T-cell (primary cell): ENCODE measurements around the gene LDLRAD4. TPM values are rescaled to one million over a fixed set of nuclear protein-coding genes. Genes with fewer than 3 reads are reported as not detected.

Source experiments
- ATAC-seq, 4 experiments: fragments of 200-7000 bp in 3 of 4; fragments of 150-1000 bp in 1 of 4; cut with Tn5 transposase; replicated peaks in 1 of 4; 1 replicate in 3 of 4; 2 replicates in 1 of 4; pipeline ENCODE4 v1.10.0; 2021; ENCODE audit warnings: moderate library complexity in 3 of 4, mild to moderate bottlenecking in 2 of 4, moderate number of reproducible peaks in 1 of 4
- CTCF ChIA-PET, 2 donors: fragments of 300-600 bp; sonication (Branson Sonifier 250); formaldehyde crosslinking; loops; one replicate each; lab custom pipeline; 2022; ENCODE audit warnings: antibody characterized with exemption in 2 of 2; lab: Charles Lee
- POLR2A ChIA-PET, 2 donors: fragments of 300-600 bp; sonication (Branson Sonifier 250); formaldehyde crosslinking; loops; one replicate each; lab custom pipeline; 2022; ENCODE audit warnings: antibody characterized with exemption in 2 of 2; lab: Charles Lee
- DNase-seq, 35 experiments: peaks; one replicate each; pipeline versions ENCODE4 v3.0.0 to v3.0.0-alpha.2; 2013 to 2023
- H3K27ac ChIP-seq: one replicate; pipeline ENCODE4 v1.5.1; 2013; ENCODE audit warnings: low read length
- H3K27me3 ChIP-seq, 2 experiments: replicated peaks in 1 of 2; 1 replicate in 1 of 2; 2 replicates in 1 of 2; pipeline versions ENCODE4 v1.6.1 to v1.7.0; 2013; ENCODE audit warnings: low read length in 1 of 2, mixed read lengths in 1 of 2; ENCODE audit not compliant: control insufficient read depth in 2 of 2, insufficient read depth in 2 of 2; ENCODE audit errors: extremely low read depth in 1 of 2
- H3K36me3 ChIP-seq, 2 donors: 1 replicate in 1 of 2; 2 replicates in 1 of 2; pipeline versions ENCODE4 v1.6.1 to v1.7.0; 2013; ENCODE audit warnings: low read length in 1 of 2; ENCODE audit not compliant: control insufficient read depth in 2 of 2, insufficient read depth in 1 of 2; ENCODE audit errors: extremely low read depth in 1 of 2
- H3K4me1 ChIP-seq, 2 experiments: 1 replicate in 1 of 2; 2 replicates in 1 of 2; pipeline versions ENCODE4 v1.6.1 to v1.7.0; 2013; ENCODE audit warnings: low read length in 2 of 2, mixed read lengths in 1 of 2; ENCODE audit not compliant: insufficient read depth in 2 of 2, control insufficient read depth in 1 of 2; ENCODE audit errors: extremely low read depth in 1 of 2
- H3K4me3 ChIP-seq, 2 donors: 1 replicate in 1 of 2; 2 replicates in 1 of 2; pipeline versions ENCODE4 v1.5.1 to v1.7.0; 2013; ENCODE audit warnings: mild to moderate bottlenecking in 2 of 2, low read length in 1 of 2, moderate library complexity in 1 of 2; ENCODE audit not compliant: control insufficient read depth in 1 of 2; ENCODE audit errors: extremely low read depth in 1 of 2
- H3K9me3 ChIP-seq: 2 replicates; pipeline ENCODE4 v1.7.0; 2013
- H3K27ac Mint-ChIP-seq, 2 donors: one replicate each; pipeline ENCODE4 v1.8.0; 2020 to 2021; ENCODE audit warnings: mild to moderate bottlenecking in 2 of 2, mixed read lengths in 2 of 2
- H3K27me3 Mint-ChIP-seq, 2 donors: one replicate each; pipeline ENCODE4 v1.8.0; 2021 to 2022; ENCODE audit warnings: mixed read lengths in 2 of 2
- H3K36me3 Mint-ChIP-seq: one replicate; pipeline ENCODE4 v1.8.0; 2021; ENCODE audit warnings: mixed read lengths
- H3K4me1 Mint-ChIP-seq, 3 donors: one replicate each; pipeline ENCODE4 v1.8.0; 2020 to 2022; ENCODE audit warnings: mixed read lengths in 3 of 3, mild to moderate bottlenecking in 1 of 3
- H3K4me3 Mint-ChIP-seq, 3 donors: one replicate each; pipeline ENCODE4 v1.8.0; 2020 to 2022; ENCODE audit warnings: mild to moderate bottlenecking in 3 of 3, mixed read lengths in 3 of 3, moderate library complexity in 3 of 3
- H3K9me3 Mint-ChIP-seq, 3 donors: one replicate each; pipeline ENCODE4 v1.8.0; 2020 to 2022; ENCODE audit warnings: mixed read lengths in 3 of 3
- WGBS: methylation state at CpG from one replicate; pipeline ENCODE4 v1.1.5; 2013; ENCODE audit warnings: missing lambda C conversion rate; ENCODE audit not compliant: insufficient coverage; 5-methylcytosine and 5-hydroxymethylcytosine counted together
- total RNA-seq, 35 experiments: library from RNA in 6 of 35; stranded (reverse) in 6 of 35; fragments of 120-200 nt in 1 of 35; gene quantifications; one replicate each; pipeline versions ENCODE4 v1.2.1 to v1.2.4 and lab custom pipeline; 2013 to 2026

The LDLRAD4 gene
- total RNA-seq, 5 donors from 2014 or later (not counting 1 experiment from before 2014, with no cell fraction given), result 57.6 to 80.8 (median 72.4) TPM

DNA sequence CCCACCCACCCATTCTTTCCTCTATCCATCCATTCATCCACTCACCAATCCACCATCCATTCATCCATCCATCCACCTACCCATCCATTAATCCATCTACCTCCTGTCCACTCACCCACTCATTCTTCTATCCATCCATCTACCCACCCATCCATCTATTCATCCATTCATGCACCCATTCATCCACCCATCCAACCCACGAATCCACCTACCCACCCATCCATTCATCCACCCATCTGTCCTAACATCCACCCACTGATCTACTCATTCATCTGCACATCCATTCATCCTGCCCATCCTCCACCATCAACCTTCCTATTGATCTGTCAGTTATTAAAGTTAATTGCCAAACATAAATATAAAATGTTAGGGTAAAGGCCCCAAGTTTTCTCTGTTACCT is 25.6 kb downstream of the LDLRAD4 start:
- Mint-ChIP-seq H3K27me3 (no peaks in the 10 kb centered on the region), H3K36me3 (no peaks in the 10 kb centered on the region), H3K27ac (no peak overlapping the region), H3K9me3 (peaks cover 0 to 5% (median 0%) of the 10 kb centered on the region in 3 donors), H3K4me1 (peaks cover 0 to 4% (median 0%) of the 10 kb centered on the region in 3 donors), H3K4me3 (no peak overlapping the region)
- Histone ChIP-seq H3K36me3 (peaks cover 0 to 5% of the 10 kb centered on the region in 2 donors), H3K27ac (no peak overlapping the region), H3K4me3 (no peak overlapping the region), H3K9me3 (no peaks in the 10 kb centered on the region), H3K4me1 (no peaks in the 10 kb centered on the region), H3K27me3 (peaks cover 0 to 3% of the 10 kb centered on the region in 2 experiments)
- CTCF ChIA-PET, result no interaction called here
- DNase-seq (no peak), ATAC-seq (no peak)
- POLR2A ChIA-PET, result no interaction called here
- 50% methylated on average over 1 of the region's 1 CpG for WGBS

DNA sequence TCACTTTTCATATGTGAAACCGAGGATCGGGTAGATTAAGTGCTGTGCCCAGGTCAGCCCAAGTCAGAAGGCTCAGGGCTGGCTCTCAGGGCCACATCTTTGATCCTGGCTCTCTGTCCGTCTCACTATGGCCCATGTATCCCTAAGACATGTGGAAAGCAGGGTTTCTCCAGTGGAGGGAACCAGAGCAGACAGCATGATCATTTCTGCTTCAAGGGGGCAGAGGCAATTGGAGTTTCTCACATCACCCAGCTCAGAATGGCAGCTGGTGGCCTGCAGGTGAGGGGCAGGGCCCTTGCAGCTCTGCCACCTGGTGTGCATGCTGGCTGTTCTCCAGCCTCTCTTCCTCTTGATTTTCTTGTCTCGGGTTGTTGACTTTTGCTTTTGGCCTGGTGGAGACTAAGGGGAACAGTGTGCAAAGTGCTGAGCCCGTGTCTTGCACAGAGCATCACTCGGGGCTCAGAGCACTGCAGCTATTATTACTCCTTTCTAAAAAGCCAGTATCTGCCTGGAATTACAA is 27.0 kb downstream of the LDLRAD4 start:
- Mint-ChIP-seq H3K4me3 (no peak overlapping the region), H3K36me3 (no peaks in the 10 kb centered on the region), H3K4me1 (peaks cover 0 to 7% (median 4%) of the 10 kb centered on the region in 3 donors), H3K9me3 (peaks cover 0 to 5% (median 0%) of the 10 kb centered on the region in 3 donors), H3K27me3 (no peaks in the 10 kb centered on the region), H3K27ac (no peak overlapping the region)
- CTCF ChIA-PET, result no interaction called here
- Histone ChIP-seq H3K9me3 (no peaks in the 10 kb centered on the region), H3K27ac (no peak overlapping the region), H3K4me3 (no peak overlapping the region), H3K27me3 (peaks cover 0 to 3% of the 10 kb centered on the region in 2 experiments), H3K36me3 (peaks cover 0 to 5% of the 10 kb centered on the region in 2 donors), H3K4me1 (no peaks in the 10 kb centered on the region)
- POLR2A ChIA-PET, result no interaction called here
- ATAC-seq, result no peak
- DNase-seq, result peak in 1 of 35 experiments; percentile 2
- WGBS, result 92% methylated on average over 3 of the region's 6 CpGs

DNA sequence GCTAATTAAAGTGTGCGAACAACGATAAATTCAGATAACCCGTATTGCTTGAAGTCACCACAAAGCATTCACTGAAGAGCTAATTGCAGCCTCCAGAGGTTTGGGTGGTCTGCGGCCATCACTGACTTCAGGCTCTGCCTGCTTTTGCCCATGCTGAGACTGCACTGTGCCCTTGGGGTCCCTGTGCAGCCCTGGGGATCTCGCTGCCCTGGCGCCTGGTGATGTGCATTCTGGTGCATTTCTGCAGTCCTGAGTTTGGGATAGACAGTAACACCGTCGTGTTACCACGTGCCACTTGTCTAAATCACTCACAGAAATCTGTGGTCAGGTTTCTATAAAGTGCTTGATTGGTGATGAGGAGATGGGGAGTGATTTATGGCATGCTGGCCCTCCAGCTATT is 27.6 kb downstream of the LDLRAD4 start:
- POLR2A ChIA-PET, result no interaction called here

DNA sequence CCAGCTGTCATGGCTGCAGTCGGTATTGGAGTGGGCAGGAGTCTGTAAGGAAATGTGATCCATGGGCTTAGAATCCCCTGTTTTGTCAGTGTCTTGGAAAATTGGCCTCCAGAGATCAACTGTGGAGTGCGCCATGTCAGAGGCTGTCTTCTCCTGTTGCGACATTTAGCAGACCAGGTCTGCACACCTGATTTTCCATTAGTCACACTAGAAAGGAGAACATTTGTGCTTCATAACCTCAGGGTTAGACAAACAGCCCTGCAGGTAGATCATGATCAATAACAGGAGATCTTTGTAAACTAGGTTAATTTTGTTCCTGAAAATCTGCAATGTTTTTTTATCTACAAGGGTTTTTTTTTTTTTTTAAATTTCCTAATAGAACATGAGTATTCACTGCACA is 28.0 kb downstream of the LDLRAD4 start:
- 84% methylated on average over 2 of the region's 3 CpGs for WGBS
- no peak overlapping the region for H3K27ac Mint-ChIP-seq

More for the DNA sequence above, 27.6 kb downstream of the LDLRAD4 start:
- no peaks in the 10 kb centered on the region for H3K4me1 ChIP-seq
- CTCF ChIA-PET, result no interaction called here
- 99% methylated on average over 6 of the region's 9 CpGs for WGBS
- ATAC-seq (no peak), DNase-seq (peak in 1 of 35 experiments; percentile 5)
- H3K9me3 ChIP-seq, result no peaks in the 10 kb centered on the region
- no peak overlapping the region for H3K4me3 ChIP-seq
- Mint-ChIP-seq H3K36me3 (no peaks in the 10 kb centered on the region), H3K4me3 (no peak overlapping the region), H3K27ac (no peak overlapping the region), H3K4me1 (peaks cover 0 to 7% (median 4%) of the 10 kb centered on the region in 3 donors), H3K27me3 (no peaks in the 10 kb centered on the region), H3K9me3 (peaks cover 0 to 5% (median 0%) of the 10 kb centered on the region in 3 donors)
- peaks cover 0 to 3% of the 10 kb centered on the region in 2 experiments for H3K27me3 ChIP-seq
- peaks cover 0 to 5% of the 10 kb centered on the region in 2 donors for H3K36me3 ChIP-seq
- H3K27ac ChIP-seq, result no peak overlapping the region

GRCh38 chr18:13247506-13247905 is 28.9 kb downstream of the LDLRAD4 start:
- H3K9me3 ChIP-seq, result no peaks in the 10 kb centered on the region
- peaks cover 0 to 7% (median 4%) of the 10 kb centered on the region in 3 donors for H3K4me1 Mint-ChIP-seq
- no peaks in the 10 kb centered on the region for H3K27me3 Mint-ChIP-seq
- H3K27me3 ChIP-seq, result peaks cover 0 to 3% of the 10 kb centered on the region in 2 experiments
- POLR2A ChIA-PET, result no interaction called here
- H3K4me3 Mint-ChIP-seq, result no peak overlapping the region
- CTCF ChIA-PET, result interaction anchor here in 1 of 2 donors (0.7 kb wide), 1 partner anchor 47 kb away, joined by 6 read pairs; no protein-coding TSS in a partner anchor
- DNase-seq, result peak in 1 of 35 experiments; percentile 6
- no peaks in the 10 kb centered on the region for H3K4me1 ChIP-seq
- no peak overlapping the region for H3K27ac Mint-ChIP-seq
- WGBS, result 85% methylated on average over 12 of the region's 14 CpGs
- peaks cover 0 to 5% (median 0%) of the 10 kb centered on the region in 3 donors for H3K9me3 Mint-ChIP-seq
- H3K4me3 ChIP-seq, result no peak overlapping the region
- H3K36me3 ChIP-seq, result no peaks in the 10 kb centered on the region
- no peaks in the 10 kb centered on the region for H3K36me3 Mint-ChIP-seq
- no peak for ATAC-seq
- H3K27ac ChIP-seq, result no peak overlapping the region

More for the DNA sequence above, 28.0 kb downstream of the LDLRAD4 start:
- Mint-ChIP-seq H3K4me1 (peaks cover 0 to 7% (median 4%) of the 10 kb centered on the region in 3 donors), H3K36me3 (no peaks in the 10 kb centered on the region), H3K4me3 (no peak overlapping the region), H3K27me3 (no peaks in the 10 kb centered on the region), H3K9me3 (peaks cover 0 to 5% (median 0%) of the 10 kb centered on the region in 3 donors)
- no peak for DNase-seq
- Histone ChIP-seq H3K4me3 (no peak overlapping the region), H3K36me3 (peaks cover 0 to 3% of the 10 kb centered on the region in 2 donors), H3K27me3 (peaks cover 0 to 3% of the 10 kb centered on the region in 2 experiments), H3K4me1 (no peaks in the 10 kb centered on the region), H3K27ac (no peak overlapping the region), H3K9me3 (no peaks in the 10 kb centered on the region)
- ChIA-PET POLR2A (no interaction called here), CTCF (no interaction called here)
- no peak for ATAC-seq

GRCh38 chr18:13252686-13253410 is 34.3 kb downstream of the LDLRAD4 start:
- no peaks in the 10 kb centered on the region for H3K27me3 Mint-ChIP-seq
- no peaks in the 10 kb centered on the region for H3K36me3 ChIP-seq
- H3K27ac ChIP-seq, result no peak overlapping the region
- H3K4me3 Mint-ChIP-seq, result no peak overlapping the region
- no peak for ATAC-seq
- DNase-seq, result no peak
- no peaks in the 10 kb centered on the region for H3K36me3 Mint-ChIP-seq
- no peak overlapping the region for H3K4me3 ChIP-seq
- ChIA-PET POLR2A (no interaction called here), CTCF (no interaction called here)
- H3K9me3 ChIP-seq, result no peaks in the 10 kb centered on the region
- no peaks in the 10 kb centered on the region for H3K9me3 Mint-ChIP-seq
- WGBS, result 86% methylated on average over 14 of the region's 15 CpGs
- peaks cover 0 to 20% (median 3%) of the 10 kb centered on the region in 3 donors for H3K4me1 Mint-ChIP-seq
- no peak overlapping the region for H3K27ac Mint-ChIP-seq
- H3K27me3 ChIP-seq, result no peaks in the 10 kb centered on the region
- no peaks in the 10 kb centered on the region for H3K4me1 ChIP-seq
